ENCODE measurements around the gene FAM114A1. TPM values are rescaled to one million over a fixed set of nuclear protein-coding genes. Genes with fewer than 3 reads are reported as not detected.
"Not testable (repeated sequence)": the region's sequence is repeated elsewhere in the genome, so short reads cannot be mapped to it uniquely, and the experiment has no call there.

Gene FAM114A1
- total RNA-seq, 1 donor from 2014 or later: 7.4 TPM

DNA sequence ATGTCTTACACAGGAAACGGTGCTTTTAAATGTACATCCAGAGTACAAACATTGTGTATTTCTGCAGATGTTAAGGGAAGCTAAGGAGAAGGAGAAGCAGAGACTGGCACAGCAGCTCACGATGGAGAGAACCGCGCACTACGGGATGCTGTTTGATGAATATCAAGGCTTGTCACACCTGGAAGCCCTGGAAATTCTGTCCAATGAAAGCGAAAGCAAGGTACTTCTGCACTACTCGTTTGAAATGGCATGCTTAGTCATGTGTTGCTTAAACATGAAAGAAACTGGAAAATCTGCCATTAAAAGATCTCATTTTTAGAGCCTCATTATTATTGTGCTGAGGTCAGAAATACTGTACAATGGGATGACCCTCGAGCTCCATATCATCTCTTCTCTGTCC lies 47.2 kb downstream of the FAM114A1 start:
- no peaks in the 10 kb centered on the region for H3K9me3 ChIP-seq (ENCODE audit: low read depth)
- no peaks in the 10 kb centered on the region for H3K4me1 Mint-ChIP-seq
- H3K27me3 ChIP-seq: no peaks in the 10 kb centered on the region
- H3K9me3 Mint-ChIP-seq: no peaks in the 10 kb centered on the region
- H3K27me3 Mint-ChIP-seq (ENCODE audit: insufficient read depth, low read depth): no peaks in the 10 kb centered on the region
- TF ChIP-seq, protein P1, sequence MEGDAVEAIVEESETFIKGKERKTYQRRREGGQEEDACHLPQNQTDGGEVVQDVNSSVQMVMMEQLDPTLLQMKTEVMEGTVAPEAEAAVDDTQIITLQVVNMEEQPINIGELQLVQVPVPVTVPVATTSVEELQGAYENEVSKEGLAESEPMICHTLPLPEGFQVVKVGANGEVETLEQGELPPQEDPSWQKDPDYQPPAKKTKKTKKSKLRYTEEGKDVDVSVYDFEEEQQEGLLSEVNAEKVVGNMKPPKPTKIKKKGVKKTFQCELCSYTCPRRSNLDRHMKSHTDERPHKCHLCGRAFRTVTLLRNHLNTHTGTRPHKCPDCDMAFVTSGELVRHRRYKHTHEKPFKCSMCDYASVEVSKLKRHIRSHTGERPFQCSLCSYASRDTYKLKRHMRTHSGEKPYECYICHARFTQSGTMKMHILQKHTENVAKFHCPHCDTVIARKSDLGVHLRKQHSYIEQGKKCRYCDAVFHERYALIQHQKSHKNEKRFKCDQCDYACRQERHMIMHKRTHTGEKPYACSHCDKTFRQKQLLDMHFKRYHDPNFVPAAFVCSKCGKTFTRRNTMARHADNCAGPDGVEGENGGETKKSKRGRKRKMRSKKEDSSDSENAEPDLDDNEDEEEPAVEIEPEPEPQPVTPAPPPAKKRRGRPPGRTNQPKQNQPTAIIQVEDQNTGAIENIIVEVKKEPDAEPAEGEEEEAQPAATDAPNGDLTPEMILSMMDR (IDR thresholded peaks at IDR 0.05): no peak
- TF ChIP-seq EZH2 (IDR thresholded peaks at IDR 0.05): no peak
- no peak for TF ChIP-seq EZH2phosphoT487 (IDR thresholded peaks at IDR 0.05)
- H3K36me3 Mint-ChIP-seq: peaks cover 2% of the 10 kb centered on the region
- H3K36me3 ChIP-seq: no peaks in the 10 kb centered on the region
- H3K27ac ChIP-seq: no peak overlapping the region
- no peaks in the 10 kb centered on the region for H3K79me2 ChIP-seq (ENCODE audit: low read depth)
- H3K4me1 ChIP-seq: no peaks in the 10 kb centered on the region
- no peak overlapping the region for H2AFZ ChIP-seq (replicated peaks)
- H3K4me3 Mint-ChIP-seq: no peak overlapping the region
- H4K20me1 ChIP-seq (ENCODE audit: low read depth): no peaks in the 10 kb centered on the region
- no peak overlapping the region for H3K4me3 ChIP-seq
- no peak overlapping the region for H3K9ac ChIP-seq
- H3K27ac Mint-ChIP-seq: no peak overlapping the region
- H3F3A ChIP-seq (ENCODE audit: low read depth): no peaks in the 10 kb centered on the region
- no peak for DNase-seq (ENCODE audit: low spot score)
- H3K4me2 ChIP-seq: no peak overlapping the region

DNA sequence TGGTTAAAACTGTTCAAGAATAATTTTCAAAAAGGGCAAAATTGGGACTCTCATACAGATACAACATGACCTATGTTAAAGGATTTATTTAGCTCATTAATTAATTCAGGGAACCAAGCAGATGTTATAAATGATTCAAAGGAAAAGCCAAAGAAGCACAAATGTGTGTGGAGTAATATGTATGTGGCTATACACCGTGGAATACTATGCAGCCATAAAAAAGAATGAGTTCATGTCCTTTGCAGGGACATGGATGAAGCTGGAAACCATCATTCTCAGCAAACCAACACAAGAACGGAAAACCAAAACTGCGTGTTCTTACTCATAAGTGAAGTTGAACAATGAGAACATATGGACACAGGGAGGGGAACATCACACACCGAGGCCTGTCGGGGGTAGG lies 48.7 kb downstream of the FAM114A1 start:
- H3K4me2 ChIP-seq: not testable (repeated sequence)

DNA sequence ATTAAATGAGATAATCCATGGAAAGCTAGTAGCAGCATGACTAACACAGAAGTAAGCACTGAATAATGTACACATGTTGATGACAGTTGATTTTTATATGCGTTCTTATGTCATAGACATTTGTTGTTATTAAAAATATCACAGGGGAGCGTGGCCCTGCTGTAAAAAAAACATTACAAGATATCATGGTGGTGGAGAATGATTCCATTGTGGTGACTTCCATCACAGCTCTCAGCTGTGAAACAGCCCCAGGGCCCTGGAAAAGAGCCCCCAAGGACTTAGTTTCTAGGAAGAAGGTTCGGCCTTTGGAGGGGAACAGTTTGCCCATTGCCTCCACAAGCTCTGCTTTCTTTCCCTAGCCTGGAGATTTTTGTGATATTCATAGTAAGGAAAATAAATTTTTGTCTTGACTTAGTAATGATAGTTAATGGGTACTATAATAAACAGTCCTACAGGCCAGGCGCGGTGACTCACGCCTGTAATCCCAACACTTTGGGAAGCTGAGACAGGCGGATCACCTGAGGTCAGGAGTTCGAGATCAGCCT lies 49.9 kb downstream of the FAM114A1 start:
- Mint-ChIP-seq H3K36me3 (peaks cover 2% of the 10 kb centered on the region), H3K27ac (no peak overlapping the region), H3K4me1 (peaks cover 12% of the 10 kb centered on the region), H3K27me3 (ENCODE audit: insufficient read depth, low read depth) (no peaks in the 10 kb centered on the region), H3K4me3 (no peak overlapping the region), H3K9me3 (no peaks in the 10 kb centered on the region)
- no peak overlapping the region for H2AFZ ChIP-seq (replicated peaks)
- no peak overlapping the region for H3K27ac ChIP-seq
- H3K9ac ChIP-seq: no peak overlapping the region
- H3K4me1 ChIP-seq: no peaks in the 10 kb centered on the region
- H3K36me3 ChIP-seq: no peaks in the 10 kb centered on the region
- no peaks in the 10 kb centered on the region for H3K9me3 ChIP-seq (ENCODE audit: low read depth)
- H3F3A ChIP-seq (ENCODE audit: low read depth): no peaks in the 10 kb centered on the region
- no peaks in the 10 kb centered on the region for H3K27me3 ChIP-seq
- no peak overlapping the region for H3K4me2 ChIP-seq
- no peak overlapping the region for H3K4me3 ChIP-seq
- no peaks in the 10 kb centered on the region for H3K79me2 ChIP-seq (ENCODE audit: low read depth)
- no peak for TF ChIP-seq EZH2 (IDR thresholded peaks at IDR 0.05)
- no peak for TF ChIP-seq EZH2phosphoT487 (IDR thresholded peaks at IDR 0.05)
- TF ChIP-seq, protein P1 (IDR thresholded peaks at IDR 0.05): no peak
- no peaks in the 10 kb centered on the region for H4K20me1 ChIP-seq (ENCODE audit: low read depth)
- DNase-seq (ENCODE audit: low spot score): no peak

More for the DNA sequence above, 48.7 kb downstream of the FAM114A1 start:
- not testable (repeated sequence) for H2AFZ ChIP-seq (replicated peaks); H3K9ac ChIP-seq; H3K9me3 ChIP-seq (ENCODE audit: low read depth); H3K27ac ChIP-seq; H3K27ac Mint-ChIP-seq; H3K27me3 ChIP-seq; H4K20me1 ChIP-seq (ENCODE audit: low read depth); H3K36me3 ChIP-seq; H3K79me2 ChIP-seq (ENCODE audit: low read depth); DNase-seq (ENCODE audit: low spot score); H3K4me1 Mint-ChIP-seq; H3K36me3 Mint-ChIP-seq; H3K9me3 Mint-ChIP-seq; H3K4me3 ChIP-seq; H3K4me3 Mint-ChIP-seq; H3F3A ChIP-seq (ENCODE audit: low read depth); H3K27me3 Mint-ChIP-seq (ENCODE audit: insufficient read depth, low read depth); H3K4me1 ChIP-seq

DNA sequence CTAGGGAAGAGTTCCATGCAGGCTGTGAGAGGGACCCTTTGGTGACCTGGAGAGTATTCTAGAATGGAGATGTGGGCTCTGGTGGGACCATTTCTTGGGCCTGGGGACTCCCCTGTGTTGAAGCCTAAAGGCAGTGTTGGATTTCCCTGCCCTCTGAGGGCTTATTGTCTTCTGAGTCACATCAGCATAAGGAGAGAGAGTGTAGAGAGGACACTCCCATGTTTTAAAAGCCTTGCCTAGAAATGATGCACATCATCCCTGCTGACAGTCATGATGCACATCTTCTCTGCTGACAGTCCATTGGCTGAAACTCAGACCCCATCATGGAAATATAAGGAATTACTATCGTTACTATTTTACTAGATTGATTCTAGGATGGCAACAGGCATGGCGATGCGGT lies 51.9 kb downstream of the FAM114A1 start:
- Histone ChIP-seq H3K27ac (no peak overlapping the region), H3F3A (ENCODE audit: low read depth) (no peaks in the 10 kb centered on the region), H3K4me1 (peaks cover 4% of the 10 kb centered on the region), H3K27me3 (no peaks in the 10 kb centered on the region), H3K79me2 (ENCODE audit: low read depth) (no peaks in the 10 kb centered on the region), H3K4me2 (no peak overlapping the region), H3K4me3 (no peak overlapping the region), H3K9ac (no peak overlapping the region), H3K9me3 (ENCODE audit: low read depth) (no peaks in the 10 kb centered on the region), H3K36me3 (no peaks in the 10 kb centered on the region), H4K20me1 (ENCODE audit: low read depth) (no peaks in the 10 kb centered on the region), H2AFZ (replicated peaks) (no peak overlapping the region)
- TF ChIP-seq EZH2phosphoT487 (IDR thresholded peaks at IDR 0.05) (no peak), EZH2 (IDR thresholded peaks at IDR 0.05) (no peak)
- TF ChIP-seq, protein P1 (IDR thresholded peaks at IDR 0.05): no peak
- no peaks in the 10 kb centered on the region for H3K9me3 Mint-ChIP-seq
- DNase-seq (ENCODE audit: low spot score): no peak
- H3K36me3 Mint-ChIP-seq: peaks cover 2% of the 10 kb centered on the region
- no peak overlapping the region for H3K4me3 Mint-ChIP-seq
- H3K27me3 Mint-ChIP-seq (ENCODE audit: insufficient read depth, low read depth): no peaks in the 10 kb centered on the region
- H3K27ac Mint-ChIP-seq: no peak overlapping the region
- H3K4me1 Mint-ChIP-seq: peaks cover 23% of the 10 kb centered on the region

All from neural progenitor cell (in vitro differentiated cells).